OCI-LY7 (cell line): ENCODE results near the gene PPP1R3A. TPM values are rescaled to one million over a fixed set of nuclear protein-coding genes. Genes with fewer than 3 reads are reported as not detected.
"Not testable (repeated sequence)": the region's sequence is repeated elsewhere in the genome, so short reads cannot be mapped to it uniquely, and the experiment has no call there.

Experiments used
- BruUV-seq: library from RNA; stranded (reverse); fragments of 400-500 nt; replicated peaks from 2 replicates; lab custom pipeline; 2021; lab: Mats Ljungman, UMichigan
- CTCF ChIA-PET: fragments of 300-600 bp; sonication (Branson Sonifier 250); formaldehyde crosslinking; loops from one replicate; lab custom pipeline; 2022; ENCODE audit warnings: antibody characterized with exemption; ENCODE audit not compliant: unreplicated experiment; lab: Charles Lee
- POLR2A ChIA-PET: fragments of 300-600 bp; sonication (Branson Sonifier 250); formaldehyde crosslinking; loops from one replicate; lab custom pipeline; 2022; ENCODE audit warnings: antibody characterized with exemption; lab: Charles Lee
- DNase-seq: peaks from one replicate; pipeline ENCODE4 v3.0.0-alpha.2; 2015; ENCODE audit warnings: low spot score
- H2AFZ ChIP-seq: fragments of 200-600 bp; sonication (generic), shearing (Covaris generic); 2 replicates; pipeline ENCODE4 v1.6.1; 2014; ENCODE audit warnings: mild to moderate bottlenecking, antibody characterized with exemption, low read length, moderate library complexity
- H3K27ac ChIP-seq: fragments of 200-600 bp; sonication (generic); 2 replicates; pipeline ENCODE4 v1.5.1; 2014; ENCODE audit warnings: mixed run types, low read depth, mild to moderate bottlenecking, moderate library complexity, low read length, inconsistent platforms; ENCODE audit not compliant: poor library complexity, severe bottlenecking
- H3K36me3 ChIP-seq: fragments of 200-600 bp; sonication (generic); 2 replicates; pipeline ENCODE4 v1.6.1; 2014; ENCODE audit warnings: mild to moderate bottlenecking, antibody characterized with exemption, low read length, moderate library complexity, mixed read lengths; ENCODE audit not compliant: insufficient read depth
- H3K4me1 ChIP-seq: fragments of 200-600 bp; sonication (generic); 2 replicates; pipeline ENCODE4 v1.5.1; 2014; ENCODE audit warnings: mild to moderate bottlenecking, low read length; ENCODE audit not compliant: insufficient read depth, poor library complexity, severe bottlenecking
- H3K4me2 ChIP-seq: fragments of 200-600 bp; sonication (generic); 2 replicates; pipeline ENCODE4 v1.6.1; 2014; ENCODE audit warnings: mild to moderate bottlenecking, low read length
- H3K4me3 ChIP-seq: fragments of 200-600 bp; sonication (generic); 2 replicates; pipeline ENCODE4 v1.5.1; 2014; ENCODE audit warnings: mild to moderate bottlenecking, low read depth, low read length; ENCODE audit not compliant: poor library complexity, severe bottlenecking
- H3K79me2 ChIP-seq: fragments of 200-600 bp; sonication (generic); 2 replicates; pipeline ENCODE4 v1.6.1; 2016; ENCODE audit warnings: low read depth, mild to moderate bottlenecking, low read length, moderate library complexity, mixed read lengths; ENCODE audit not compliant: insufficient read depth
- H3K9me2 ChIP-seq: fragments of 200-600 bp; sonication (generic); 2 replicates; pipeline ENCODE4 v1.6.1; 2016; ENCODE audit warnings: mild to moderate bottlenecking, low read length, mixed read lengths; ENCODE audit not compliant: insufficient read depth
- H3K9me3 ChIP-seq: fragments of 200-600 bp; sonication (generic); 2 replicates; pipeline ENCODE4 v1.6.1; 2014; ENCODE audit warnings: mild to moderate bottlenecking, mixed run types, low read length, mixed read lengths
- H4K20me1 ChIP-seq: fragments of 200-600 bp; sonication (generic); 2 replicates; pipeline ENCODE4 v1.6.1; 2014; ENCODE audit warnings: mild to moderate bottlenecking, antibody characterized with exemption, low read length, moderate library complexity, mixed read lengths; ENCODE audit not compliant: insufficient read depth
- CTCF ChIP-seq: fragments of 200-600 bp; sonication (generic); conservative IDR thresholded peaks from 2 replicates; pipeline ENCODE4 v1.5.1; 2014; ENCODE audit warnings: mild to moderate bottlenecking, antibody characterized with exemption, low read length, moderate library complexity, mixed read lengths
- EZH2phosphoT487 ChIP-seq: fragments of 200-600 bp; sonication (generic); IDR thresholded peaks from 2 replicates; pipeline ENCODE4 v1.6.1; 2018; ENCODE audit warnings: low read depth, borderline replicate concordance, mild to moderate bottlenecking, mixed run types, antibody characterized with exemption, low read length, moderate library complexity, mixed read lengths
- intact Hi-C: fragments of 100-400 bp; cut with micrococcal nuclease; formaldehyde crosslinking; loops from one replicate; pipeline ENCODE4 v1.10.0; 2022; ENCODE audit not compliant: unreplicated experiment
- total RNA-seq, 2 experiments: library from RNA; depleted of rRNA in 1 of 2; stranded (reverse); fragments of >200 nt in 1 of 2; shearing (Covaris generic) in 1 of 2; gene quantifications; 2 replicates each; pipeline ENCODE4 v1.2.3, GENCODE V29; 2014 to 2022

The PPP1R3A gene
- total RNA-seq, 2 experiments from 2014 or later: not detected

DNA sequence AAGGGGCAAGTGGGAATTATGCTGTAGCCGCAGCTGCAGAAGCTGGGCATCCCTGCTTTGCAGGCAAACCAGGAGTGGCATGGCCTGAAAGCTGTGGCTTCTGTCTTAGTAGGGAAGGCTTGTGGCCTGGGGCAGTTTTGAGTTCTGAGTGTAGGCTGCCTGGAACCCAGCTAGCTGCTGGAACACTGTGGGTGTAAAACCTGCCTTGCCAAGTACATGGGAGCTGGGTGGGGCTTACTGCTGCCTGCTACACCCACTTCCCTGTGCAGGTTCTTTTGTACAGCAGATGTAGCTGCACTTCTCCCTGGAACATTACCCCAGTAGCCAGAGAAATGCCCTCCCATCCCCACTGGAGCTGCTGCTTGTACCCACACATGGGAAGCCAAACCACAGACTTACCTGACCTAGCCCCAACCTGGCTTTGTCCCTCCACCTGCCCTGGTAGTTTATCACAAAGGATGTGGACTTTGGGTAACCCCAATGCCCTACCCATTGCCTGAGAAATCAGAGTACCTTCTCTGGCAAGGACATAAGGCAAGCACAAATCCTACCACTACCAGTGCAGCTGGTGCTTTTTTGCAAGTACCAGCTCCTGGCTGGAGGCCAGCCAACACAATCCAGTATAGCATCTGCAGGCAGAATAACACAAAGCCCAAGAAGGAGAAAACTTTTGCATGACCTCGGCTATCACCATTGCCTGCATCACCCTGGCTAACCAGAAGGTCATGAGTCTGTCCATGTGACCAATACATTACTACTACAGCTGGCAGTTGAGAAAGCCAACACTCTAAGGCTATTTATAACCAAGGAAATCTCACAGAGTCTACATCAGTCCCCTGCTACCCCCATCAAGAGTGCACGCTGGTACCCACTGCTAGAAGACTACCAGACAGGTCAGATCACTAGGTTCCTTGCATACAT is 26.5 kb upstream of the PPP1R3A start:
- Histone ChIP-seq H3K27ac (no peak overlapping the region), H3K79me2 (no peaks in the 10 kb centered on the region), H3K9me3 (no peaks in the 10 kb centered on the region), H4K20me1 (no peaks in the 10 kb centered on the region), H3K36me3 (no peaks in the 10 kb centered on the region), H3K4me2 (no peak overlapping the region), H3K9me2 (no peaks in the 10 kb centered on the region), H3K4me1 (no peaks in the 10 kb centered on the region), H2AFZ (no peak overlapping the region), H3K4me3 (no peak overlapping the region)
- TF ChIP-seq CTCF (no peak), EZH2phosphoT487 (no peak)
- intact Hi-C loops: no loop called here
- ChIA-PET POLR2A (no interaction called here), CTCF (no interaction called here)
- DNase-seq: no peak
- no TSS peak for BruUV-seq

- ChIA-PET CTCF (no interaction called here), POLR2A (no interaction called here)
- Histone ChIP-seq H3K9me2 (no peaks in the 10 kb centered on the region; the same call in 1 of the 2 replicates), H3K4me3 (no peak overlapping the region), H3K36me3 (no peaks in the 10 kb centered on the region), H3K27ac (no peak overlapping the region), H3K9me3 (no peaks in the 10 kb centered on the region), H2AFZ (no peak overlapping the region), H3K79me2 (no peaks in the 10 kb centered on the region), H4K20me1 (no peaks in the 10 kb centered on the region), H3K4me2 (no peak overlapping the region), H3K4me1 (no peaks in the 10 kb centered on the region)
- TF ChIP-seq CTCF (no peak), EZH2phosphoT487 (no peak)
- intact Hi-C loops: no loop called here
- DNase-seq: no peak
- no TSS peak for BruUV-seq
Measured at GRCh38 chr7:113936982-113937381, 18.2 kb upstream of the PPP1R3A start.

DNA sequence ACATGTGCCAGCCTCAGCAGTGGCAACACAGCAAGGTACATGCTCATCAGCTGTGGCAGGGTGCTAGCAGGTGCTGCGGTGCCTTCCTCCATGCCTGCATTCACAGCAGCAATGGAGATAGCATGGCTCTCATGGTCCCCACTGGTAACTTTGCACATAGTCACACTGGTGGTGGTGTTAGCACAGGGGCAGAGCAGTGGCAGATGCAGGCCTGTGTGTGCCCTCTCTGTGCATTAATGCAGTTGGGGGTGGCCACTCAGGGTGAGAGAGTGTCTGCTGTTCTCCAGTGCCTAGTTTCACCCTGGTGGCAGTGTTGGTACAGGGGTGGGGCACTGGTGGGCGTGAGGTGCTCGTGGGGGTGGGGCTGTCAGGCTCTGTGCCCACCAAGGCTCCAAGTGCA is 17.7 kb upstream of the PPP1R3A start:
- intact Hi-C loops: no loop called here
- no peaks in the 10 kb centered on the region for H3K9me3 ChIP-seq
- H3K4me2 ChIP-seq: no peak overlapping the region
- no peak overlapping the region for H3K4me3 ChIP-seq
- ChIA-PET POLR2A (no interaction called here), CTCF (no interaction called here)
- no peaks in the 10 kb centered on the region; the same call in 1 of the 2 replicates for H3K9me2 ChIP-seq
- H3K27ac ChIP-seq: no peak overlapping the region
- H3K4me1 ChIP-seq: no peaks in the 10 kb centered on the region
- no peaks in the 10 kb centered on the region for H3K36me3 ChIP-seq
- no TSS peak for BruUV-seq
- no peak overlapping the region for H2AFZ ChIP-seq
- no peaks in the 10 kb centered on the region for H4K20me1 ChIP-seq
- DNase-seq: no peak
- no peaks in the 10 kb centered on the region for H3K79me2 ChIP-seq
- TF ChIP-seq EZH2phosphoT487: no peak
- no peak for TF ChIP-seq CTCF

DNA sequence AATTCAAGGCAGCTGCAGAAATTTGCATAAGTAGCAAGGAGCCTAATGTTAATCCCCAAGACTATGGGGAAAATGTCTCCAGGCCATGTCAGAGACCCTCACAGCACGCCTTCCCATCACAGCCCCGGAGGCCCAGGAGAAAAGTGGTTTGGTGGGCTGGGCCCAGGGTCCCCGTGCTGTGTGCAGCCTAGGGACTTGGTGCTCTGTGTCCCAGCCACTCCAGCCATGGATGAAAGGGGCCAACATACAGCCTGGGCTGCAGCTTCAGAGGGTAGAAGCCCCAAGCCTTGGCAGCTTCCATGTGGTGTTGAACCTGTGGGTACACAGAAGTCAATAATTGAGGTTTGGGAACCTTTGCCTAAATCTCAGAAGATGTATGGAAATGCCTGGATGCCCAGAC is 10.6 kb upstream of the PPP1R3A start:
- H4K20me1 ChIP-seq, H3K4me1 ChIP-seq, POLR2A ChIA-PET, H3K27ac ChIP-seq, H3K9me2 ChIP-seq, H3K4me2 ChIP-seq, H3K4me3 ChIP-seq, intact Hi-C loops, DNase-seq, CTCF ChIA-PET, H3K79me2 ChIP-seq, H3K36me3 ChIP-seq, H3K9me3 ChIP-seq, H2AFZ ChIP-seq, BruUV-seq: not testable (repeated sequence)
